HCT116 (cell line): ENCODE measurements around the gene ABTB2. TPM values are rescaled to one million over a fixed set of nuclear protein-coding genes. Genes with fewer than 3 reads are reported as not detected.

Experiments
- ATAC-seq: fragments of 200-7000 bp; cut with Tn5 transposase; 2 replicates; pipeline ENCODE4 v1.9.1; 2020; ENCODE audit warnings: mild to moderate bottlenecking, moderate library complexity
- BruUV-seq: library from RNA; stranded (reverse); fragments of 400-500 nt; replicated peaks from 2 replicates; lab custom pipeline; 2021; lab: Mats Ljungman, UMichigan
- CTCF ChIA-PET: fragments of 300-600 bp; sonication (Branson Sonifier 250); formaldehyde crosslinking; loops from one replicate; lab custom pipeline; 2021; ENCODE audit warnings: antibody characterized with exemption; lab: Charles Lee
- POLR2A ChIA-PET: fragments of 300-600, 350-600 bp; sonication (Branson Sonifier 250); formaldehyde crosslinking; loops from one replicate; lab custom pipeline; 2021; ENCODE audit warnings: antibody characterized with exemption; lab: Charles Lee
- RAD21 ChIA-PET, 2 experiments: fragments of 300-600 bp; sonication (Branson Sonifier 250); formaldehyde crosslinking; loops; one replicate each; lab custom pipeline; 2023; ENCODE audit warnings: low total read pairs in 2 of 2; ENCODE audit not compliant: uncharacterized antibody in 2 of 2, unreplicated experiment in 2 of 2, low non-redundant PET in 1 of 2; lab: Charles Lee
- DNase-seq: peaks from one replicate; pipeline ENCODE4 v3.0.0-alpha.2; 2010; ENCODE audit warnings: low read depth, low spot score
- H2AFZ ChIP-seq: fragments of 200-600 bp; shearing (Covaris generic), sonication (generic); 2 replicates; pipeline ENCODE4 v1.6.1; 2017; ENCODE audit warnings: low read depth, mixed run types, mixed read lengths, antibody characterized with exemption, low read length; ENCODE audit not compliant: poor library complexity, severe bottlenecking
- H3K27ac ChIP-seq: 2 replicates; pipeline ENCODE4 v1.5.1; 2012; ENCODE audit warnings: low read depth, low read length
- H3K27me3 ChIP-seq: fragments of 200-600 bp; sonication (generic); 2 replicates; pipeline ENCODE4 v1.6.1; 2016; ENCODE audit warnings: mixed run types, low read length, mixed read lengths; ENCODE audit not compliant: insufficient read depth
- H3K36me3 ChIP-seq, 2 experiments: fragments of 200-500 bp in 1 of 2; fragments of 200-600 bp in 1 of 2; sonication (Bioruptor generic) in 1 of 2; sonication (generic) in 1 of 2; 2 replicates each; pipeline versions ENCODE4 v1.5.1 to v1.6.1; 2014 to 2016; ENCODE audit warnings: low read length in 2 of 2, inconsistent platforms in 1 of 2, mixed read lengths in 1 of 2, mixed run types in 1 of 2; ENCODE audit not compliant: insufficient read depth in 2 of 2, control insufficient read depth in 1 of 2
- H3K4me1 ChIP-seq, 2 experiments: fragments of 200-600 bp in 1 of 2; sonication (generic) in 1 of 2; 2 replicates each; pipeline versions ENCODE4 v1.5.1 to v1.6.1; 2012 to 2017; ENCODE audit warnings: low read length in 2 of 2, inconsistent platforms in 1 of 2, mild to moderate bottlenecking in 1 of 2, mixed read lengths in 1 of 2, mixed run types in 1 of 2, moderate library complexity in 1 of 2; ENCODE audit not compliant: insufficient read depth in 2 of 2, control insufficient read depth in 1 of 2
- H3K4me2 ChIP-seq: fragments of 200-600 bp; sonication (generic); 2 replicates; pipeline ENCODE4 v1.6.1; 2017; ENCODE audit warnings: mixed run types, low read length, mixed read lengths
- H3K4me3 ChIP-seq, 2 experiments: fragments of 200-600 bp in 1 of 2; sonication (generic) in 1 of 2; replicated peaks in 1 of 2; 2 replicates each; pipeline ENCODE4 v1.5.1; 2011 to 2016; ENCODE audit warnings: low read length in 2 of 2, control low read depth in 1 of 2, low read depth in 1 of 2, mild to moderate bottlenecking in 1 of 2, mixed read lengths in 1 of 2, mixed run types in 1 of 2
- H3K79me2 ChIP-seq: fragments of 200-600 bp; sonication (generic); 2 replicates; pipeline ENCODE4 v1.6.1; 2017; ENCODE audit warnings: mild to moderate bottlenecking, mixed run types, low read length, moderate library complexity, mixed read lengths; ENCODE audit not compliant: insufficient read depth
- H3K9ac ChIP-seq: fragments of 200-600 bp; sonication (generic); 2 replicates; pipeline ENCODE4 v1.6.1; 2016; ENCODE audit warnings: low read length, mixed read lengths
- H3K9me2 ChIP-seq: fragments of 200-600 bp; sonication (generic), shearing (Covaris generic); 2 replicates; pipeline ENCODE4 v1.6.1; 2017; ENCODE audit warnings: mixed run types, mild to moderate bottlenecking, moderate library complexity; ENCODE audit not compliant: insufficient read depth
- H3K9me3 ChIP-seq, 2 experiments: fragments of 200-500 bp in 1 of 2; fragments of 200-600 bp in 1 of 2; sonication (Bioruptor generic) in 1 of 2; sonication (generic) in 1 of 2; 2 replicates each; pipeline ENCODE4 v1.6.1; 2014 to 2017; ENCODE audit warnings: low read length in 2 of 2, mixed read lengths in 2 of 2, inconsistent platforms in 1 of 2, low read depth in 1 of 2, mild to moderate bottlenecking in 1 of 2, mixed run types in 1 of 2, moderate library complexity in 1 of 2; ENCODE audit not compliant: control insufficient read depth in 1 of 2, insufficient read depth in 1 of 2
- H4K20me1 ChIP-seq: fragments of 200-600 bp; sonication (generic), shearing (Covaris generic); 2 replicates; pipeline ENCODE4 v1.6.1; 2017; ENCODE audit warnings: mixed run types, mild to moderate bottlenecking, moderate library complexity; ENCODE audit not compliant: insufficient read depth
- CEBPB ChIP-seq: IDR thresholded peaks from 2 replicates; pipeline ENCODE4 v1.6.1; 2012; ENCODE audit warnings: low read depth
- EGR1 ChIP-seq: IDR thresholded peaks from 2 replicates; pipeline ENCODE4 v1.6.1; 2012; ENCODE audit warnings: low read depth
- ELF1 ChIP-seq: IDR thresholded peaks from 2 replicates; pipeline ENCODE4 v1.6.1; 2012; ENCODE audit warnings: low read depth, borderline replicate concordance
- FOSL1 ChIP-seq: IDR thresholded peaks from 2 replicates; pipeline ENCODE4 v1.6.1; 2012; ENCODE audit warnings: low read depth
- JUND ChIP-seq: IDR thresholded peaks from 2 replicates; pipeline ENCODE4 v1.6.1; 2012
- POLR2AphosphoS5 ChIP-seq: IDR thresholded peaks from 2 replicates; pipeline ENCODE4 v1.6.1; 2011; ENCODE audit warnings: mild to moderate bottlenecking, low read depth, low read length, moderate library complexity
- RAD21 ChIP-seq: IDR thresholded peaks from 2 replicates; pipeline ENCODE4 v1.6.1; 2012; ENCODE audit warnings: low read depth, mild to moderate bottlenecking
- SP1 ChIP-seq: IDR thresholded peaks from 2 replicates; pipeline ENCODE4 v1.6.1; 2012; ENCODE audit warnings: low read depth
- SRF ChIP-seq: IDR thresholded peaks from 2 replicates; pipeline ENCODE4 v1.6.1; 2012; ENCODE audit warnings: low read depth
- ZFX ChIP-seq: fragments of 450-650 bp; IDR thresholded peaks from 2 replicates; pipeline ENCODE4 v1.6.1; 2017
- intact Hi-C: fragments of 100-400 bp; cut with micrococcal nuclease; formaldehyde crosslinking; loops from 2 replicates; pipeline ENCODE4 v1.10.0; 2022
- total RNA-seq: library from RNA; stranded (reverse); gene quantifications from one replicate; pipeline ENCODE4 v1.2.1, GENCODE V29; 2021; ENCODE audit not compliant: unreplicated experiment
- TF ChIP-seq, protein P1 (sequence below): IDR thresholded peaks from 2 replicates; pipeline ENCODE4 v1.6.1; 2012; ENCODE audit warnings: low read depth
- TF ChIP-seq, protein P2 (sequence below), 3 experiments: fragments of 200-600 bp in 1 of 3; sonication (generic) in 1 of 3; IDR thresholded peaks in 2 of 3; conservative IDR thresholded peaks in 1 of 3; 2 replicates each; pipeline ENCODE4 v1.5.1; 2012 to 2017; ENCODE audit warnings: low read depth in 2 of 3, low read length in 2 of 3, antibody characterized with exemption in 1 of 3, borderline replicate concordance in 1 of 3, control low read depth in 1 of 3, mild to moderate bottlenecking in 1 of 3, mixed read lengths in 1 of 3, mixed run types in 1 of 3, moderate library complexity in 1 of 3; ENCODE audit not compliant: insufficient read depth in 1 of 3
- TF ChIP-seq, protein P3 (sequence below): IDR thresholded peaks from 2 replicates; pipeline ENCODE4 v1.6.1; 2012
- TF ChIP-seq, protein P4 (sequence below): IDR thresholded peaks from 2 replicates; pipeline ENCODE4 v1.6.1; 2011; ENCODE audit warnings: mild to moderate bottlenecking, low read length, moderate library complexity; ENCODE audit not compliant: insufficient replicate concordance; ENCODE audit errors: extremely low read depth

The ABTB2 gene
- total RNA-seq, 1 experiment from 2014 or later = 6.8 TPM

DNA sequence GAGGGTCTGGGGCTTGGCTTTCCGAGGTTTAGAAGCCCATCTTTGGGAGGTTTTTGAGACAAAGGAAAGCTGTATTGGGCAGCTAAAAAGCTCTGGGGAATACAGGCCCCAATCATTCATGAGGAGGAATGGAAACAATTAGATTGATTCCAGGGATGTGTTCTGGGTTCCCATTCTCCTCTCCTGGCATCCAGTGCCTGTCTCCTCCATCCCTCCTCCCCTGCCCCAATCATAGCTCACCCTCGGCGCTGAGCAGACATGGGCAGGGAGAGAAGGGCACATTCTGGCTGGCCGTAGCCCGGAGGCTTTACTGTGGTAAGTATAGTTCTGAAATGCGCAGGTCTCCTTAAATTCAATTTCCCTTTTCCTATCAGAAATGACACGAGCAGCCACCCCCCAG, 42.4 kb downstream of the ABTB2 start:
- POLR2A ChIA-PET = no interaction called here
- no peak overlapping the region for H3K27ac ChIP-seq

DNA sequence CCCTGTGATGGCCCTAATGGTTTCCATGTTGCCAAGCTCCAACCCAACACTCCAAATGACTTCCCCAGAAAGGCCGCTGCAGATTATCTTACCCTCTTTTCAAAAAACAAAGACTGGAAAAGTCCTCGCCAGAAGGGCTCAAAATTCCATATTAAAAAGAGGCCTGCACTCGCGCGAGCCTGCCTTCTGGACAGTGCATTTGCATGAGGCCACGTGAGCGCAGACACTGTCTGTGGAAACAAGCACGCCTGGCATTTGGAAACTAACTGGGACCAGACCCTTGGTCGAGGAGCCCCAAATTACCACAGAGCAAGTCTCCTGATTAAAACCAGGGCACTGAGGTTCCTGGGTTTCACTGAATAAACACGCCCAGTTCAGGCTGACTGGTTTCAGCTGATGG, 42.9 kb downstream of the ABTB2 start:
- POLR2A ChIA-PET = no interaction called here
- H2AFZ ChIP-seq = no peak overlapping the region
- intact Hi-C loops = no loop called here
- peaks cover 11 to 25% of the 10 kb centered on the region in 2 experiments for H3K4me1 ChIP-seq
- no peaks in the 10 kb centered on the region for H3K9me2 ChIP-seq
- RAD21 ChIA-PET = no interaction called here
- H3K36me3 ChIP-seq = no peaks in the 10 kb centered on the region
- no peak overlapping the region for H3K4me2 ChIP-seq
- BruUV-seq = no TSS peak
- H3K4me3 ChIP-seq = no peak overlapping the region
- H3K27ac ChIP-seq = no peak overlapping the region
- CTCF ChIA-PET = no interaction called here
- no peak overlapping the region for H3K9ac ChIP-seq
- DNase-seq = no peak
- H4K20me1 ChIP-seq = no peaks in the 10 kb centered on the region
- no peaks in the 10 kb centered on the region for H3K9me3 ChIP-seq
- ATAC-seq = no peak
- no peaks in the 10 kb centered on the region for H3K79me2 ChIP-seq
- H3K27me3 ChIP-seq = no peaks in the 10 kb centered on the region
- no peak for TF ChIP-seq POLR2AphosphoS5
- TF ChIP-seq, protein P1, sequence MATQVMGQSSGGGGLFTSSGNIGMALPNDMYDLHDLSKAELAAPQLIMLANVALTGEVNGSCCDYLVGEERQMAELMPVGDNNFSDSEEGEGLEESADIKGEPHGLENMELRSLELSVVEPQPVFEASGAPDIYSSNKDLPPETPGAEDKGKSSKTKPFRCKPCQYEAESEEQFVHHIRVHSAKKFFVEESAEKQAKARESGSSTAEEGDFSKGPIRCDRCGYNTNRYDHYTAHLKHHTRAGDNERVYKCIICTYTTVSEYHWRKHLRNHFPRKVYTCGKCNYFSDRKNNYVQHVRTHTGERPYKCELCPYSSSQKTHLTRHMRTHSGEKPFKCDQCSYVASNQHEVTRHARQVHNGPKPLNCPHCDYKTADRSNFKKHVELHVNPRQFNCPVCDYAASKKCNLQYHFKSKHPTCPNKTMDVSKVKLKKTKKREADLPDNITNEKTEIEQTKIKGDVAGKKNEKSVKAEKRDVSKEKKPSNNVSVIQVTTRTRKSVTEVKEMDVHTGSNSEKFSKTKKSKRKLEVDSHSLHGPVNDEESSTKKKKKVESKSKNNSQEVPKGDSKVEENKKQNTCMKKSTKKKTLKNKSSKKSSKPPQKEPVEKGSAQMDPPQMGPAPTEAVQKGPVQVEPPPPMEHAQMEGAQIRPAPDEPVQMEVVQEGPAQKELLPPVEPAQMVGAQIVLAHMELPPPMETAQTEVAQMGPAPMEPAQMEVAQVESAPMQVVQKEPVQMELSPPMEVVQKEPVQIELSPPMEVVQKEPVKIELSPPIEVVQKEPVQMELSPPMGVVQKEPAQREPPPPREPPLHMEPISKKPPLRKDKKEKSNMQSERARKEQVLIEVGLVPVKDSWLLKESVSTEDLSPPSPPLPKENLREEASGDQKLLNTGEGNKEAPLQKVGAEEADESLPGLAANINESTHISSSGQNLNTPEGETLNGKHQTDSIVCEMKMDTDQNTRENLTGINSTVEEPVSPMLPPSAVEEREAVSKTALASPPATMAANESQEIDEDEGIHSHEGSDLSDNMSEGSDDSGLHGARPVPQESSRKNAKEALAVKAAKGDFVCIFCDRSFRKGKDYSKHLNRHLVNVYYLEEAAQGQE = no peak
- no peak for TF ChIP-seq RAD21
- TF ChIP-seq EGR1 = no peak
- no peak for TF ChIP-seq ELF1
- TF ChIP-seq CEBPB = no peak
- TF ChIP-seq JUND = no peak
- TF ChIP-seq SP1 = no peak
- TF ChIP-seq SRF = no peak
- TF ChIP-seq, protein P2, sequence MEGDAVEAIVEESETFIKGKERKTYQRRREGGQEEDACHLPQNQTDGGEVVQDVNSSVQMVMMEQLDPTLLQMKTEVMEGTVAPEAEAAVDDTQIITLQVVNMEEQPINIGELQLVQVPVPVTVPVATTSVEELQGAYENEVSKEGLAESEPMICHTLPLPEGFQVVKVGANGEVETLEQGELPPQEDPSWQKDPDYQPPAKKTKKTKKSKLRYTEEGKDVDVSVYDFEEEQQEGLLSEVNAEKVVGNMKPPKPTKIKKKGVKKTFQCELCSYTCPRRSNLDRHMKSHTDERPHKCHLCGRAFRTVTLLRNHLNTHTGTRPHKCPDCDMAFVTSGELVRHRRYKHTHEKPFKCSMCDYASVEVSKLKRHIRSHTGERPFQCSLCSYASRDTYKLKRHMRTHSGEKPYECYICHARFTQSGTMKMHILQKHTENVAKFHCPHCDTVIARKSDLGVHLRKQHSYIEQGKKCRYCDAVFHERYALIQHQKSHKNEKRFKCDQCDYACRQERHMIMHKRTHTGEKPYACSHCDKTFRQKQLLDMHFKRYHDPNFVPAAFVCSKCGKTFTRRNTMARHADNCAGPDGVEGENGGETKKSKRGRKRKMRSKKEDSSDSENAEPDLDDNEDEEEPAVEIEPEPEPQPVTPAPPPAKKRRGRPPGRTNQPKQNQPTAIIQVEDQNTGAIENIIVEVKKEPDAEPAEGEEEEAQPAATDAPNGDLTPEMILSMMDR (IDR thresholded peaks at IDR 0.05 in 2 of 3, conservative IDR thresholded peaks at IDR 0.05 in 1 of 3; ENCODE audit: borderline replicate concordance in 1 of 3, insufficient read depth in 1 of 3, low read depth in 2 of 3, low read length in 2 of 3) = no peak
- TF ChIP-seq, protein P3, sequence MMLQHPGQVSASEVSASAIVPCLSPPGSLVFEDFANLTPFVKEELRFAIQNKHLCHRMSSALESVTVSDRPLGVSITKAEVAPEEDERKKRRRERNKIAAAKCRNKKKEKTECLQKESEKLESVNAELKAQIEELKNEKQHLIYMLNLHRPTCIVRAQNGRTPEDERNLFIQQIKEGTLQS = no peak

More for the DNA sequence above, 42.4 kb downstream of the ABTB2 start:
- Histone ChIP-seq H2AFZ (no peak overlapping the region), H3K79me2 (no peaks in the 10 kb centered on the region), H3K4me3 (no peak overlapping the region), H3K36me3 (no peaks in the 10 kb centered on the region), H3K27me3 (no peaks in the 10 kb centered on the region), H3K9me3 (no peaks in the 10 kb centered on the region), H4K20me1 (no peaks in the 10 kb centered on the region), H3K4me2 (no peak overlapping the region), H3K9me2 (no peaks in the 10 kb centered on the region), H3K4me1 (peaks cover 11 to 24% of the 10 kb centered on the region in 2 experiments), H3K9ac (no peak overlapping the region)
- TF ChIP-seq, protein P4, sequence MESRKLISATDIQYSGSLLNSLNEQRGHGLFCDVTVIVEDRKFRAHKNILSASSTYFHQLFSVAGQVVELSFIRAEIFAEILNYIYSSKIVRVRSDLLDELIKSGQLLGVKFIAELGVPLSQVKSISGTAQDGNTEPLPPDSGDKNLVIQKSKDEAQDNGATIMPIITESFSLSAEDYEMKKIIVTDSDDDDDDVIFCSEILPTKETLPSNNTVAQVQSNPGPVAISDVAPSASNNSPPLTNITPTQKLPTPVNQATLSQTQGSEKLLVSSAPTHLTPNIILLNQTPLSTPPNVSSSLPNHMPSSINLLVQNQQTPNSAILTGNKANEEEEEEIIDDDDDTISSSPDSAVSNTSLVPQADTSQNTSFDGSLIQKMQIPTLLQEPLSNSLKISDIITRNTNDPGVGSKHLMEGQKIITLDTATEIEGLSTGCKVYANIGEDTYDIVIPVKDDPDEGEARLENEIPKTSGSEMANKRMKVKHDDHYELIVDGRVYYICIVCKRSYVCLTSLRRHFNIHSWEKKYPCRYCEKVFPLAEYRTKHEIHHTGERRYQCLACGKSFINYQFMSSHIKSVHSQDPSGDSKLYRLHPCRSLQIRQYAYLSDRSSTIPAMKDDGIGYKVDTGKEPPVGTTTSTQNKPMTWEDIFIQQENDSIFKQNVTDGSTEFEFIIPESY = no peak
- TF ChIP-seq FOSL1 (no peak), ZFX (no peak)
- no peak for DNase-seq
- no TSS peak for BruUV-seq
- CTCF ChIA-PET = no interaction called here
- RAD21 ChIA-PET = no interaction called here
- intact Hi-C loops = no loop called here
- no peak for ATAC-seq
